ENCODE measurements around the gene SPACA9.
A peak's percentile ranks its signal among the peaks of the same experiment; 100 is the strongest.

SPACA9 gene

GRCh38 chr9:132894862-132895835 is 16.5 kb downstream of the SPACA9 start:
- no peak for DNase-seq

GRCh38 chr9:132896264-132896663 is 17.6 kb downstream of the SPACA9 start:
- no peak for DNase-seq

DNA sequence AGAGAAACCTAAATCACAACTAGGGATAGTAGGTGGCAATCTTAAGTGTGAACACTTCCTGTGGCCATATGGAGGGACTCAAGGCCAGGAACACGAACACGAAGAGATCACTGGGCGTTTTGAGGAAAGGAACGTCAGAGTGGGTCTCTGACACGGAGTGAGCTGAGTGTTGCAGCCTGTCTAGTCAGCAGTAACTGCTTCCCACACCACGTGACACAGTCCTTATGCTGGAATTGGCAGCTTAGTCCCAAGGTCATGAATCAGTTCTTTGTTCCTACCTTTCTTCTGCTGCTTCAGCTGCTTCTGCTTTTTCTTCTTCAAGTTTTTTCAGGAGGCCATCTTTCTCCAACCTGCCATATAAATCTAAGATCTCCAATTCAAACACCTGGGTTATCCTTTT is 18.2 kb downstream of the SPACA9 start:
- no peak for DNase-seq

DNA sequence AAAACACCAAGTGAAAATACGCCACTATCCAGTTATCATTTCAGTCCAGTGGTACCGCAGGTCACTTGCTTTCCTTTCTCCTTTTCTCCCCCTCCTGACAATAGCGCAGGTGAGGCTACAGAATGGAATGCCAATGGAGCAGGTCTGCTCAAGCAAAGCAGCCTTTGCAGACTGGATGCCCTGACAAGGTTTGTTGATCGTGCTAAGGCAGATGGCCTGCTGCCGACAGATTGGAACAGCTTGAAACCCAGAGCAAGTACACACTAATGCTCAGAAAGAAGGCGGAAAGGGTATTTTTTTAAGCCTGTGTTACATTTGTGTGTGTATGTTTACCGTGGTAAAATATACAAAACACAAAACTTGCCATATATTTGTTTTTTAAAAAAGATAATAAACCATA is 19.4 kb downstream of the SPACA9 start:
- no peak for DNase-seq

DNA sequence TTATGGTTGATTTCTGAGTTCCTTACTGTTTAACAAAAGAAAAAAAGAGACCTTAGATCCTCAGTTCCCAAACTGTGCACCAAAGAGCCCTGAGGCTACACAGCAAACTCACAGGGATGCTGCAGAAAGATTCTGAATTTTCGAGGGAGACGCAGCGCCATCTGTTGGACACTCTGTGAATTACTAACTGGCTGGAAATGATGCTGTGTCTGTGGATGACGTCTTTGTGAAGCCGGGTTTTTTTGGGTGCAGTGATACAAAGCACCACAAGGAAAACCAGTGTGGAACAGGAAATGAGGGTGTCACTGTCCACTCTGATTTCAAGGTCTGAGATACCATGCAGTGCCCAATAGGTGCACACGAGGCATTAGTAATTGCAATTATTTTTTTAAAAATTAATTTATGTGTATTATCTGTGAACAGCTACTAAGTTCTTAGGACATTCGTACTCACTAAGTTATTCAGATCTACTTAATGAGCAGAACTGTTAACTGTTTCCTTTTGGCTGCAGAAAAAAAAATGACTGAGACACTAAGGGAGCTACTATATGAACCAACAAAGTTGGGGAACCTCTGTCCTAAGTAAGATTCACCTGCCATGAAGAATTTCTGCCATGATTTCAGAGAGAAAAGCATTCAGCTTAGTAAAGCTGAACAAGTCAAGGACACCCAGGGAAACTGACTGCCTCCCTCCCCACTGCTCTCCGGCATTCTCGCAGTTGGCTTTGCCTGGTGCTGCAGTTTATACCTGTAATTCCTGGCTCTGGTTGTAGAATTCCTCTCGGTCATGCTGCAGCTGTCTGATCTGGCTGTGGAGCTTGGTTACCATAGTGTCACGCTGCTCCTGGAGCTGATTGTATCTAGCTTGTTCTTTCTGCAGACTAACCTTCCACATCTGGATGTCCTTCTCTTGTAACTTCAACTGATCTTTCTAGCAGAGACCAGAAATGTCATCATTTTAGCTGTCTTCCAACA is 23.4 kb downstream of the SPACA9 start:
- peak; percentile 82 for DNase-seq

- no peak for DNase-seq
These were observed 25.1 kb downstream of the SPACA9 start for GRCh38 chr9:132903574-132904492.

DNA sequence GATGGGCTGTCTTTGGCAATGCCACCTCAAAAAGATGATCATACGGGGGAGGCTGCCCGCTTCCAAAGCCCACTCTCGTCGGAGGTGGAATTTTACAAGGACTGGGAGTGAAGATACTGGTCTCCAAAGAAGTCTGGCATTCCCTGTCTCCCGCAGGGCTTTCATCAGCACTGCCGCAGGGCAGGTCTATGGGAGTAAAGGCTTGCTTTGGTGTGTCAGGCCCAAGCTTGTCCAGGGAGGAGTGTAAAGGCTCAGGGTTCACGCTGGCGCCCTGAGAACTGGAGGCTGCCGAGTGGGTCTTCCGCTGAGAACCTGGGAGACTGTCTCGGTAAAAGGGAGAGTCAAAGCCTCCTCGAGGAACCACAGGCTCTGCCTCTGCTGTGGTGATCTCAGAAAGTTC is 27.0 kb downstream of the SPACA9 start:
- no peak for DNase-seq

GRCh38 chr9:132908635-132909034 is 29.9 kb downstream of the SPACA9 start:
- DNase-seq: peak; percentile 5

GRCh38 chr9:132909311-132909710 is 30.6 kb downstream of the SPACA9 start:
- DNase-seq: no peak

- no peak for DNase-seq
These were observed 31.7 kb downstream of the SPACA9 start for GRCh38 chr9:132910376-132910775.

- no peak for DNase-seq
These were observed 33.4 kb downstream of the SPACA9 start for GRCh38 chr9:132912131-132912530.

DNA sequence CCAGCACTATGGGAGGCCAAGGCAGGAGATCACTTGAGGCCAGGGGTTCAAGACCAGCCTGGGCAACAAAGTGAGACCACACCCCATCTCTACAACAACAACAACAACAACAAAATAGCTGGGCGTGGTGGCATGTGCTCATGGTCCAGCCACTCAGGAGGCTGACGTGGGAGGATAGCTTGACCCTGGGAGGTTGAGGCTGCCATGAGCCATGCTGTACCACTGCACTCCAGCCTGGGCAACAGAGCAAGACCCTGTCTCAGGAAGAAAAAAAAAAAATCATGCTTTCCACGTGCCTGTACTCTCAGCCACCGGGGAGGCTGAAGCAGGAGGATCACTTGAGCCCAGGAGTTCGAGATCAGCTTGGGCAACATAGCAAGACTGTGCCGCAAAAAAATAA is 36.2 kb downstream of the SPACA9 start:
- DNase-seq: no peak

DNA sequence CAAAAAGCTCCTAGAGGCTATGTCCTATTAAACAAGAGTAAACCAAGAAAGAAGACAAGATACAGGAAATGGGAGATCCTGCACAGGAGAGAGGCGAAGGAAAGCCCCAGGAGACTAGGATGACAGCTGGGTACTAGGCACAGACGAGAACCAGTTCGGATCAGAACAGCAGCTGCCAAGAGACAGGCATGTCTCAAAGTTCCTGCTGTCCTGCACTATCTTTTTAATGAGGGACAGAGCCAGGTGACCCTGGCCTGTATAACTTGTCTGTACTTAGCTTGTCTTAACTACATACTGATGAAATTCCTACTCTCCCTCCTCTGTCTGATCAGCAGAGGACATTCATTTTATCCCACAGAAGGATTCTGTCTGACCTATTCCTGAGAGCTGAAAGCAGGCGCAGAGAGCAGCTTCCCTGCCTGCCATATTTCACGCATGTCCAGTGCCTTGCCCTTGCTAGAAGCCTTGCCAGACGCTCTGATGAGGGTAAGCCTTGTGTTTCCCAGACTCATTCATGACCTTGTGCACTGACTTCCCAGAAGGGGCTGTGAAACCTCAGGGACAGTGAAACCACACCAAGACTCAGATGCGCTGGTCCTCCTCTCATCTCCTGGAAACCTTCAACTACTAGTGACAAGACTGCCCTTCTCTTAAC is 41.0 kb downstream of the SPACA9 start:
- no peak for DNase-seq

- no peak for DNase-seq
These were observed 44.7 kb downstream of the SPACA9 start for GRCh38 chr9:132923346-132923902.

DNA sequence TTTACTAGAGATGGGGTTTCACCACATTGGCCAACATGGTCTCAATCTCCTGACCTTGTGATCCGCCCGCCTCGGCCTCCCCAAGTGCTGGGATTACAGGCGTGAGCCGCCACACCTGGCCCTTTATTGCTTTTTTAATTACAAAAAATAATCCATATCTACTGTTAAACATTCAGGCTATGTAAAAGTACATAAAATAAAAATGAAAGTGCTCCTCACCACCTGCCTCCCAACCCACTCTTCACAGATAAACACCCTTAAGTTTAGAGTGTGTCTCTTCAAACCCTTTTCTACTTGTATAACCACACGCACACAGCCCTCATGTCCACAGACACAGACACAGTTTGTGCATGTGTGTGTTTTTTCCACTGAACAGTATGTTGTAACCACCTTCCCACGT is 49.0 kb downstream of the SPACA9 start:
- DNase-seq: no peak

DNA sequence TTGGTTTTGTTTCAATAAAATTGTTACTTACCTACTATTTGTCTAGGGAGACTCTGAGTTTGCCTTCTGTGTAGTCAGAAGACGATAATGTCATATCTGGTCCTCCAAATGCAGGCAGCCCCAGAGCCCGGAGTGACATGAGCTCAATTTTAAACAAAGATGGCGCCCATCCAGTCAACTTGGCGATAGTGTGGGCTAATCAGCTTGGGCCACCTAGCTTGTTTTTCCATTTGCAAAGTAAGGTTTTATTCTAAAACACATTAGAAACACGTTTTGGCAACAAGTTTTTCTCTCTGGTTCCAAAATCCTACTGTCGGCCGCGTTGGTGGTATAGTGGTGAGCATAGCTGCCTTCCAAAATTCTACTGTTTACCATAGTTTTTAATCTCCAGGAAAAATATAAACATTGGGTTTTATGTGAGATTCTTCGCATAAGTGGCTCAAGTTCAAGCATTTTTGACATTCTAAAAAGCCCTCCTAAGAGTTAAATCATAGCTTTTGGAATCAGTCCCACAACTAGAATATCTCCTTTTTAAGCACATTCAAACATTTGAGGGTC is 52.6 kb downstream of the SPACA9 start:
- DNase-seq: no peak

- no peak for DNase-seq
These were observed 56.3 kb downstream of the SPACA9 start for GRCh38 chr9:132935026-132935425.

- DNase-seq: no peak
These were observed 58.8 kb downstream of the SPACA9 start for GRCh38 chr9:132937463-132937901.

DNA sequence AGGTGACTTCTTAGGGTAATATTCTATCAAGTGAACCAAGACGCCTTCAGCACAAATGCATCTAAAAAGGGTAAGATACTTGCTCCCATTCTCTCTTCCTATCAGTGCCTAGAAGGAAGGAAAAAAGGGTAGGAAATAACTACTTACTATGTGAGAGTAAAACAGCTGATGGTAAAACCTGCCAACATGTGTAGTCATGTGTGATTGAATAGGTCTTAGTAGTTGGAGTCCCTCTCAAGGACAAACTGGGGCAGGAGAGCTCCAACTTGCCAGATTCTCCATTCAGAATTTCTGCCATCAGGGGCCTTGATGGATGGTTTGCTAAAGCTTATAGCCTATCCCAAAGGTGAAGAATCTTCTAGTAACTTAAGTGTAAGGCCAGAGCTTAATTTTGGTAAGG is 60.5 kb downstream of the SPACA9 start:
- DNase-seq: no peak
